DLD1 (cell line): ENCODE data around the gene NMRAL1.

Experiments
- in situ Hi-C: cut with HindIII; loops from 2 replicates; pipeline ENCODE4 v1.10.0; 2017; ENCODE audit warnings: low sequenced_read_pairs

NMRAL1 gene

GRCh38 chr16:4433228-4433627 is 41.2 kb downstream of the NMRAL1 start:
- in situ Hi-C loops, result no loop called here

GRCh38 chr16:4431023-4431422 is 43.4 kb downstream of the NMRAL1 start:
- in situ Hi-C loops, result no loop called here

GRCh38 chr16:4428500-4428899 is 45.9 kb downstream of the NMRAL1 start:
- in situ Hi-C loops, result no loop called here

- in situ Hi-C loops, result no loop called here
These were observed 47.6 kb downstream of the NMRAL1 start for GRCh38 chr16:4426722-4427372.

- in situ Hi-C loops, result no loop called here
These were observed 48.3 kb downstream of the NMRAL1 start for GRCh38 chr16:4426021-4426684.

- in situ Hi-C loops, result no loop called here
These were observed 48.9 kb downstream of the NMRAL1 start, which contains the start of gene DNAJA3 for GRCh38 chr16:4425378-4426020. DNAJA3 (plus strand) TSS chr16:4425868; CDS start chr16:4425882, 14 bp downstream.

GRCh38 chr16:4420505-4421105 is 53.8 kb downstream of the NMRAL1 start:
- in situ Hi-C loops, result no loop called here

GRCh38 chr16:4419402-4419959 is 54.9 kb downstream of the NMRAL1 start:
- in situ Hi-C loops, result no loop called here

GRCh38 chr16:4416200-4417032 is 58.0 kb downstream of the NMRAL1 start, which contains the start of gene CORO7:
CORO7 (minus strand) TSS chr16:4416596; CDS start chr16:4416518, 78 bp downstream.
- in situ Hi-C loops, result no loop called here

- in situ Hi-C loops, result no loop called here
These were observed 58.8 kb downstream of the NMRAL1 start for GRCh38 chr16:4415538-4416199.

GRCh38 chr16:4414187-4414917 is 60.1 kb downstream of the NMRAL1 start:
- in situ Hi-C loops, result no loop called here

- in situ Hi-C loops, result no loop called here
These were observed 61.6 kb downstream of the NMRAL1 start for GRCh38 chr16:4412854-4413253.

GRCh38 chr16:4412159-4412558 is 62.3 kb downstream of the NMRAL1 start:
- in situ Hi-C loops, result no loop called here
